Measurements from ENCODE around the gene PRR14L.
"Not testable (repeated sequence)": the region's sequence is repeated elsewhere in the genome, so short reads cannot be mapped to it uniquely, and the experiment has no call there.

The PRR14L gene

DNA sequence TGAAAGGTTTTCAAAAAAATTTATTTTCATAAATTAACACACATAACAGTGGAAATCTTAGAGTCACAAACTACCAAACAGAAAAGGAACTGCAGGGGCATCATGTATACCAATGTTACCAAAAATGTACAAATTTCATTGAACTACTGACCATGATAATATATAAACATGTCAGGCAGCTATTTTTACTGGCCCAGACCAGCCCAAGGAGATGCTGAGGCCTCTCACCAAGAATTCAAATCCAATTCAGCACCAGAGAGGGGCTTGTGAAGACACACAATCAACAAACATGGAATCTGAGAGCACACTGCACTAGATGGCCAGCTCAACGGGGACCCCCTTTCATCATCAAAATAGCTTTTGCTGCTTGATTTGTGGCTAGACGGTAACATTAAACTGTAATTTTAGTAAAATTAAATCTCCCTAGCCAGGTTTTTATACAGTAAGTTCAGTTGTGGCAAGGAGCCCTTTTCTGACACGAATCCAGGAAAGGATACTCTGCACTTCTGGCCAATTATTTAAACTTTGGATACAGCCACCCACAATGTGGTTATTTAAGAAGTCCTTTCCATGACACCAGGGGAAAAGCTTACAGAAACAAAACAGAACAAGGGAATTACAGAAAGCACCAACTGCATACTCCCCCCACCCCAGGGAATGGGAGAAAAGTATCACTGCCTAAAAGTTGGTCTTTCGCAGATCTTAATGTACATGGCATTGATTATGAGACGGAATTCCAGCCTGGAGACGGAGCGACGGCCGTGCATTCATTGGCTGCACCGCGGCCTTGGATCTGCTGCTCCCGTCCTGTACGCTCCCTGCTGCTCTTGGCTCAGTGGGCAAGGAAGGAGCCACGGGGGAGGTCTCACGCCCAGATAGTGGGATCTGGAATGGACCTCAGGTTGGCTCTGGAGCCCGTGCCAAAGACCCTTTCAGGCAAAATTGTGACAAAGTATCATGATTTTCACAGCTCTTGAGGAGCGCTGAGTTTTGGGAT lies 68.3 kb downstream of the PRR14L start:
- no peaks in the 10 kb centered on the region for H3K4me1 ChIP-seq (ENCODE audit: insufficient read depth, low read length)
- 96% methylated on average over 17 of the region's 17 CpGs for WGBS
- H3K9ac ChIP-seq (ENCODE audit: low read depth, low read length), result no peak overlapping the region
- H3K27ac ChIP-seq (ENCODE audit: low read depth, low read length), result no peak overlapping the region; the same call in 1 of the 2 replicates
- H3K4me3 ChIP-seq (ENCODE audit: low read length), result no peak overlapping the region
- no peaks in the 10 kb centered on the region for H3K27me3 ChIP-seq (ENCODE audit: insufficient read depth, low read length)
- peaks cover 33% of the 10 kb centered on the region for H3K36me3 ChIP-seq (ENCODE audit: insufficient read depth, low read length)
- H3K9me3 ChIP-seq (ENCODE audit: insufficient read depth, low read depth, low read length), result no peaks in the 10 kb centered on the region

DNA sequence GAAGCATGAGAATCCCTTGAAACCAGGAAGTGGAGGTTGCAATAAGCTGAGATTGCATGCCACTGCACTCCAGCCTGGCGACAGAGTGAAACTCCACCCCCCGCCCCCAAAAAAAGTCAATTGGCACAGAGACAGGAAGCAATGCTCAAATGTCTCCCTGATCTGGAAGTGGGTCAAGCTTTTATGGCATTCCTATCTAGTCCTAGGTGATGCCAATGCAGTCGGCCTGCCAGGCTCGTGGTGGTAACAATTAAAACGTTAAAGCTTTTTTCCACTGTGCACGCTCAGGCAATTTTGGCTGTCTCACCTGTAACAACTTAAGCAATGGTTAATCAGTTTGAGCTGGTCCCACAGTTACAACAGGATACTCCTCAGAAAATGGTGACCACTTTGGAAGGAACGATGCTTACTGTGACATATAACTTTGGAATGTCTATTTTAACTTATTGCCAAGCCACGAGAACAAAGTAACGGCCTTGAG lies 69.0 kb downstream of the PRR14L start:
- H3K27me3 ChIP-seq (ENCODE audit: insufficient read depth, low read length), result no peaks in the 10 kb centered on the region
- no peaks in the 10 kb centered on the region for H3K9me3 ChIP-seq (ENCODE audit: insufficient read depth, low read depth, low read length)
- H3K27ac ChIP-seq (ENCODE audit: low read depth, low read length), result no peak overlapping the region
- no peaks in the 10 kb centered on the region for H3K4me1 ChIP-seq (ENCODE audit: insufficient read depth, low read length)
- peaks cover 28% of the 10 kb centered on the region for H3K36me3 ChIP-seq (ENCODE audit: insufficient read depth, low read length)
- 93% methylated on average over 8 of the region's 9 CpGs for WGBS
- H3K4me3 ChIP-seq (ENCODE audit: low read length), result no peak overlapping the region
- H3K9ac ChIP-seq (ENCODE audit: low read depth, low read length), result no peak overlapping the region

- H3K27ac ChIP-seq (ENCODE audit: low read depth, low read length), result no peak overlapping the region
- H3K9ac ChIP-seq (ENCODE audit: low read depth, low read length), result no peak overlapping the region
- peaks cover 7% of the 10 kb centered on the region for H3K36me3 ChIP-seq (ENCODE audit: insufficient read depth, low read length)
- no peaks in the 10 kb centered on the region for H3K27me3 ChIP-seq (ENCODE audit: insufficient read depth, low read length)
- H3K4me1 ChIP-seq (ENCODE audit: insufficient read depth, low read length), result no peaks in the 10 kb centered on the region
- WGBS, result 87% methylated on average over 7 of the region's 7 CpGs
- no peak overlapping the region for H3K4me3 ChIP-seq (ENCODE audit: low read length)
- no peaks in the 10 kb centered on the region for H3K9me3 ChIP-seq (ENCODE audit: insufficient read depth, low read depth, low read length)
These were observed 71.2 kb downstream of the PRR14L start for GRCh38 chr22:31678748-31679147.

DNA sequence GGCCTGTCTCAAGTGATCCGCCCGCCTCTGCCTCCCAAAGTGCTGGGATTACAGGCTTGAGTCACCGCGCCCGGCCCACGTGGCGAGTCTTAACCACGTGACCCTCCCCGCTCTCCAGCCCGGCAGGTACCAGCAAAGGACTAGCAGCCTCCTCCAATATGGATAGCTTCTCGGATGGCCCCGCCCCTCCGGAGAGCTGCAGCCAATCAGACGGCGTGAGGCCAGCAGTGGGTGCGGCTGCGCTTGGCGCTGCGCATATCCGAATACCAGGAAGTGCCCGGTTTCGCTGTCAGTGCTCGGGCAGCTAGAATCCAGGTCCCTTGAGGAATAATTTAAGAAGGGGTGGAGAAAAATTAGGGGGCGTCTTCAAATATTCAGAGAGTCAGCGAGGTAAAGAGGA lies 73.2 kb downstream of the PRR14L start:
- Histone ChIP-seq H3K4me3 (ENCODE audit: low read length) (peak overlapping the region; percentile 39), H3K4me1 (ENCODE audit: insufficient read depth, low read length) (no peaks in the 10 kb centered on the region), H3K27ac (ENCODE audit: low read depth, low read length) (no peak overlapping the region), H3K27me3 (ENCODE audit: insufficient read depth, low read length) (no peaks in the 10 kb centered on the region), H3K9ac (ENCODE audit: low read depth, low read length) (no peak overlapping the region), H3K9me3 (ENCODE audit: insufficient read depth, low read depth, low read length) (no peaks in the 10 kb centered on the region), H3K36me3 (ENCODE audit: insufficient read depth, low read length) (no peaks in the 10 kb centered on the region)
- 91% methylated on average over 25 of the region's 25 CpGs for WGBS

- H3K9me3 ChIP-seq (ENCODE audit: insufficient read depth, low read depth, low read length); H3K27me3 ChIP-seq (ENCODE audit: insufficient read depth, low read length); H3K36me3 ChIP-seq (ENCODE audit: insufficient read depth, low read length); H3K27ac ChIP-seq (ENCODE audit: low read depth, low read length); H3K4me1 ChIP-seq (ENCODE audit: insufficient read depth, low read length); H3K4me3 ChIP-seq (ENCODE audit: low read length); H3K9ac ChIP-seq (ENCODE audit: low read depth, low read length): not testable (repeated sequence)
- WGBS, result 89% methylated on average over 5 of the region's 5 CpGs
These were observed 75.7 kb downstream of the PRR14L start for GRCh38 chr22:31674219-31674618.

GRCh38 chr22:31668849-31669248 lies 81.1 kb downstream of the PRR14L start:
- not testable (repeated sequence) for H3K27ac ChIP-seq (ENCODE audit: low read depth, low read length); H3K9ac ChIP-seq (ENCODE audit: low read depth, low read length); H3K4me3 ChIP-seq (ENCODE audit: low read length); H3K4me1 ChIP-seq (ENCODE audit: insufficient read depth, low read length); H3K27me3 ChIP-seq (ENCODE audit: insufficient read depth, low read length); H3K9me3 ChIP-seq (ENCODE audit: insufficient read depth, low read depth, low read length); H3K36me3 ChIP-seq (ENCODE audit: insufficient read depth, low read length)
- 82% methylated on average over 4 of the region's 4 CpGs for WGBS

DNA sequence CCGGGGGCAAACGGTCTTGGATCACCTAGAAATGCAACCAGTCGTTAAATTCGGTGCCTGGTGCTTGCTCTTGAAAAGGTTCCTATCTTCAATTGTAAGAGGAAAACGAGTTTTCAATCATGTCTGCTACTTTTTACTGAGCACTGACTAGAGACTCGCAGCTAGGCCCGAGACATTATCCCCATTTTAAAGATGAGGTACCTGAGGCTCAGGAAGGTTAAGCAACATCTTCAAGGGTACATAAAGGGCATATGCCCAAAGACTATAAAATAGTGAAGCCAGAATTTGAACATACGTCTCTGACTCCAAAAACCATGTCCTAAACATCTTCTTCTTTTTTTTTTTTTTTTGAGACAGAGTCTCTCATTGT lies 87.3 kb downstream of the PRR14L start:
- 0 out of 2 replicates have a peak, but pooled peaks cover 4% of the 10 kb centered on the region for H3K4me1 ChIP-seq (ENCODE audit: insufficient read depth, low read length)
- no peaks in the 10 kb centered on the region for H3K27me3 ChIP-seq (ENCODE audit: insufficient read depth, low read length)
- H3K36me3 ChIP-seq (ENCODE audit: insufficient read depth, low read length), result no peaks in the 10 kb centered on the region
- peak overlapping the region; percentile 48 for H3K9ac ChIP-seq (ENCODE audit: low read depth, low read length)
- H3K9me3 ChIP-seq (ENCODE audit: insufficient read depth, low read depth, low read length), result no peaks in the 10 kb centered on the region
- peak overlapping the region; percentile 40; the same call in 1 of the 2 replicates for H3K27ac ChIP-seq (ENCODE audit: low read depth, low read length)
- 58% methylated on average over 8 of the region's 8 CpGs for WGBS
- H3K4me3 ChIP-seq (ENCODE audit: low read length), result peak overlapping the region; percentile 87

DNA sequence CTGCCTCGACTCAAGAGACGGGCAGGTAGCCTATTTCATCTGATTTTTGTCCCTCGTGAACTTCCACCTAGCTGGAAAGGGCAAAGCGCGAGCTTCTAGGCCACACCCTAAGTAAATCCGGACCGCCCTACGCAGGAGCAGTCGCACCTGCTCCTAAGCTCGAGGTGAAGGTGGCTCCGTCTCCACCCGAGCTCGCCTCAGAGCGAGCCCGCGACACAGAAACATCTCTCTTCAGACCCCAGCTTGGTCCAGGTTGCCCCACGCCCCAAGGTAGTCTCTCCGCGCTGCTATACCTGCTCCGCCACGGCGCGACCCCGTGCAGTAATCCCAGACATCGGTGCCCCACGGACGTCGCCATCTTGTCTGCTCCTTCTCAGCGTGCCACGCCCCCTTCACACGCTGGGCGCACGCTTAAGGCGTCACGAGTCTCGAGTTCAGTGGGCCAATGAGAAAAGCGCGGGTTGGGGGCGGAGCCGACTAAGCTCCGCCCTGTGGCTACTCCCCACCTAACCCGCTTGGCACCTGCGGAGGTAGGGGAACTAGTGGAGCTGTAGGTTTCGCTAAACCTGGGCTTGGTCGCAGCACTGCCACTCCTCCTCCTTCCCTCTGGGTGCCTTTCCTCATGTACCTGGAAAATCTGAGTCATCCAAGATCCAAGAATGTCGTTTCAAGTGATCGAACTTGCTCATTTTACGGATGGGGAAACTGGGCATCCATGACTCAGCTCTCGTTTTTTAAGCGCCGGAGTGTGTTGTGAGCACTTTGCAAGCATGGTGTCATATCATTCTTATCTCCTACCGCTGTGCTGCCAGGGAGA lies 87.9 kb downstream of the PRR14L start, which contains the start of gene PISD:
Gene PISD, minus strand, starts transcription at position 365 of the 817 bp plus-strand sequence. Its CDS starts 7 bp downstream, at position 358.
- Histone ChIP-seq H3K27ac (ENCODE audit: low read depth, low read length) (peak within 1 kb of the TSS; percentile 40), H3K36me3 (ENCODE audit: insufficient read depth, low read length) (no peaks in the 10 kb centered on the region), H3K4me3 (ENCODE audit: low read length) (peak within 1 kb of the TSS; percentile 87), H3K9me3 (ENCODE audit: insufficient read depth, low read depth, low read length) (no peaks in the 10 kb centered on the region), H3K27me3 (ENCODE audit: insufficient read depth, low read length) (no peaks in the 10 kb centered on the region), H3K9ac (ENCODE audit: low read depth, low read length) (peak within 1 kb of the TSS; percentile 80), H3K4me1 (ENCODE audit: insufficient read depth, low read length) (0 out of 2 replicates have a peak, but pooled peaks cover 4% of the 10 kb centered on the region)
- WGBS, result 4% methylated on average over 52 of the region's 52 CpGs

GRCh38 chr22:31660860-31661341 lies 89.0 kb downstream of the PRR14L start:
- H3K9me3 ChIP-seq (ENCODE audit: insufficient read depth, low read depth, low read length); H3K4me1 ChIP-seq (ENCODE audit: insufficient read depth, low read length); H3K36me3 ChIP-seq (ENCODE audit: insufficient read depth, low read length); H3K27me3 ChIP-seq (ENCODE audit: insufficient read depth, low read length); H3K27ac ChIP-seq (ENCODE audit: low read depth, low read length): not testable (repeated sequence)
- H3K4me3 ChIP-seq (ENCODE audit: low read length), result peak overlapping the region; percentile 87
- peak overlapping the region; percentile 80 for H3K9ac ChIP-seq (ENCODE audit: low read depth, low read length)
- 62% methylated on average over 10 of the region's 10 CpGs for whole genome bisulfite sequencing

DNA sequence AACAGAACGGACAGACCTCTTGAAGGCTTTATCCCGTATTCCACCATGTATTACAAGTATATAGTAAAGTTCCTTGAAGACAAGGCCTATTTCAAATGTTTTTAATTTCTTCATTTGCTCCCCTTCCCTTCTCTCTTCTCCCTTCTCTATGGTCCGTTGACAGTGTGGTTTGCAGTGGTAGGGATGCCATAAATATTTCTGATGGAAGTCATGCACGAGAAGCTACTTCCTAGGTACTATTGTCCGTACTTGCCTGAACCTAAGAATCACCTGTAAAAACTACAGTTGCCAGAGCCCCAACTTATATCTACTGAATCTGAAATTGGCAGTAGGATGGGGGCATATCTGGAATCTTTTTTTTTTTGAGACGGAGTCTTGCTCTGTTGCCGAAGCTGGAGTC lies 90.7 kb downstream of the PRR14L start:
- Histone ChIP-seq H3K4me1 (ENCODE audit: insufficient read depth, low read length) (0 out of 2 replicates have a peak, but pooled peaks cover 4% of the 10 kb centered on the region), H3K4me3 (ENCODE audit: low read length) (no peak overlapping the region), H3K9ac (ENCODE audit: low read depth, low read length) (no peak overlapping the region), H3K27me3 (ENCODE audit: insufficient read depth, low read length) (no peaks in the 10 kb centered on the region), H3K36me3 (ENCODE audit: insufficient read depth, low read length) (no peaks in the 10 kb centered on the region), H3K27ac (ENCODE audit: low read depth, low read length) (no peak overlapping the region), H3K9me3 (ENCODE audit: insufficient read depth, low read depth, low read length) (no peaks in the 10 kb centered on the region)
- 90% methylated on average over 5 of the region's 7 CpGs for WGBS

DNA sequence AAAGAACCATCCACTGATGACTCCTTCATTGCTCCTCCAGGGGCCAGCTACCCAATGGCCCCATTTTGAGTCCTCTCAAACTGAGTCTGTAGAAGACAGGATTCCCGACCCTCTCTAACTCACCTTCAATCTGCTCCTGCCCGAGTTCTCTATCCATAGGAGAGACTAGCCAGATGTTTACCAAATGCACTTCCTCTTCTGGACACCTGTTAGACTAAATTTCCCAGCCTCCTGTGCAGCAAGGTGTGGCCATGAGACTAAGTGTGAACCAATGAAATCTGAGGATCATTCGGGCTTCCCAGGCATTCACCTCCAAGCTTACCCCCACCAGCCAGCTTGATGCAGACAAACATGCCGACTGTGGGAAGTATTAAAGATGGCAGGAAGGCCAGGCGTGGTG lies 95.5 kb downstream of the PRR14L start:
- Histone ChIP-seq H3K4me3 (ENCODE audit: low read length) (no peak overlapping the region), H3K27ac (ENCODE audit: low read depth, low read length) (no peak overlapping the region), H3K9ac (ENCODE audit: low read depth, low read length) (no peak overlapping the region), H3K4me1 (ENCODE audit: insufficient read depth, low read length) (no peaks in the 10 kb centered on the region), H3K36me3 (ENCODE audit: insufficient read depth, low read length) (peaks cover 9% of the 10 kb centered on the region), H3K9me3 (ENCODE audit: insufficient read depth, low read depth, low read length) (no peaks in the 10 kb centered on the region), H3K27me3 (ENCODE audit: insufficient read depth, low read length) (no peaks in the 10 kb centered on the region)
- 95% methylated on average over 5 of the region's 5 CpGs for WGBS
